Measurements from ENCODE around the gene ABHD4. TPM values are rescaled to one million over a fixed set of nuclear protein-coding genes. Genes with fewer than 3 reads are reported as not detected.

ABHD4 gene
- polyA plus RNA-seq, 2 of the 4 experiments (the other 2 are of a cell fraction) = 58.3 to 70.7 TPM

GRCh38 chr14:22651586-22651985 is 53.5 kb downstream of the ABHD4 start:
- ChIA-PET CTCF (interaction anchor here (0.8 to 15.5 kb wide), 15 partner anchors 8 to 249 kb away, joined by 3 to 376 read pairs (median 8); partner anchors contain the start of genes ABHD4, DAD1 and OR6J1), POLR2A (interaction anchor here (0.8 to 1.7 kb wide), 10 partner anchors 38 to 355 kb away, joined by 3 to 16 read pairs (median 6); partner anchors contain the start of genes ABHD4 and DAD1)
- ATAC-seq (no peak; a peak in 1 of 6 replicates), FAIRE-seq (no peak), DNase-seq (ENCODE audit: low read depth in 1 of 2, low spot score in 1 of 2) (no peak)
- no peak overlapping the region for H3K4me2 ChIP-seq
- peak overlapping the region in 1 of 2 experiments; percentile 56; a peak in 1 of 6 replicates for H3K27ac ChIP-seq
- H3K9me3 ChIP-seq = no peaks in the 10 kb centered on the region
- 62% methylated on average over 2 of the region's 2 CpGs for WGBS (ENCODE audit: missing lambda C conversion rate)
- H3K4me1 ChIP-seq = peaks cover 36% of the 10 kb centered on the region
- no peak overlapping the region for H3K4me3 ChIP-seq
- TF ChIP-seq ESRRA (IDR thresholded peaks at IDR 0.05; ENCODE audit: borderline replicate concordance, low read length) (no peak), SMC3 (IDR thresholded peaks at IDR 0.05) (no peak), TP53 (CRISPR knock-in tag; IDR thresholded peaks at IDR 0.05) (no peak), REST (IDR thresholded peaks at IDR 0.05) (no peak), RARB (CRISPR knock-in tag; IDR thresholded peaks at IDR 0.05) (no peak), RNF2 (IDR thresholded peaks at IDR 0.05; ENCODE audit: borderline replicate concordance, low read depth) (no peak), HOXA7 (CRISPR knock-in tag; IDR thresholded peaks at IDR 0.05) (no peak), USF2 (IDR thresholded peaks at IDR 0.05) (no peak), HEYL (CRISPR knock-in tag; IDR thresholded peaks at IDR 0.05) (no peak), GATA3 (IDR thresholded peaks at IDR 0.05; ENCODE audit: borderline replicate concordance) (no peak), CBX2 (IDR thresholded peaks at IDR 0.05; ENCODE audit: borderline replicate concordance, low read depth) (no peak), MAX (IDR thresholded peaks at IDR 0.05) (no peak)

GRCh38 chr14:22653012-22653621 is 55.0 kb downstream of the ABHD4 start:
- POLR2A ChIA-PET = interaction anchor here (0.7 to 1.6 kb wide), 9 partner anchors 45 to 113 kb away, joined by 3 to 8 read pairs (median 4); partner anchors contain the start of genes ABHD4, DAD1 and OXA1L
- peaks cover 38% of the 10 kb centered on the region; the same call in 2 of the 3 replicates for H3K4me1 ChIP-seq
- FAIRE-seq (peak; percentile 84), ATAC-seq (peak; percentile 92 to 95), DNase-seq (ENCODE audit: low read depth in 1 of 2, low spot score in 1 of 2) (peak; percentile 78 to 83)
- H3K9me3 ChIP-seq = no peaks in the 10 kb centered on the region
- 0% methylated on average over 4 of the region's 4 CpGs for WGBS (ENCODE audit: missing lambda C conversion rate)
- TF ChIP-seq SMC3 (IDR thresholded peaks at IDR 0.05) (peak; percentile 94), CBX8 (IDR thresholded peaks at IDR 0.05) (no peak), RAD21 (conservative IDR thresholded peaks at IDR 0.05 in 1 of 2, IDR thresholded peaks at IDR 0.05 in 1 of 2) (peak; percentile 88 to 90), CTCF (IDR thresholded peaks at IDR 0.05) (peak; percentile 82), MAX (IDR thresholded peaks at IDR 0.05) (peak; percentile 19; the same call in 1 of the 2 replicates)
- no peak overlapping the region for H3K4me3 ChIP-seq
- peak overlapping the region; percentile 52; the same call in 2 of the 3 replicates for H3K4me2 ChIP-seq
- peak overlapping the region; percentile 46 to 59; a peak in 5 of 6 replicates for H3K27ac ChIP-seq
- CTCF ChIA-PET = interaction anchor here (0.5 to 15.5 kb wide), 51 partner anchors 9 to 270 kb away, joined by 3 to 376 read pairs (median 4); partner anchors contain the start of genes ABHD4, DAD1, MRPL52 and OR6J1

Measured in A549 (cell line).